Hematopoietic multipotent progenitor cell treated with erythropoietin and hydrocortisone succinate and interleukin-3 and kit ligand, for 6 days (in vitro differentiated cells): Measurements from ENCODE around the gene FICD.
"Not testable (repeated sequence)": the region's sequence is repeated elsewhere in the genome, so short reads cannot be mapped to it uniquely, and the experiment has no call there.

Experiments
- DNase-seq: peaks from one replicate; pipeline ENCODE4 v3.0.0-alpha.2; 2015

The FICD gene

GRCh38 chr12:108538616-108539195 is 23.6 kb downstream of the FICD start:
- no peak for DNase-seq

GRCh38 chr12:108542320-108542719 is 27.2 kb downstream of the FICD start:
- no peak for DNase-seq

GRCh38 chr12:108543652-108544051 is 28.6 kb downstream of the FICD start:
- no peak for DNase-seq

- no peak for DNase-seq
These were observed 32.6 kb downstream of the FICD start for GRCh38 chr12:108547686-108548085.

GRCh38 chr12:108548954-108549521 is 34.0 kb downstream of the FICD start:
- no peak for DNase-seq

GRCh38 chr12:108551535-108551934 is 36.5 kb downstream of the FICD start:
- no peak for DNase-seq

- no peak for DNase-seq
These were observed 38.7 kb downstream of the FICD start for GRCh38 chr12:108553799-108554198.

GRCh38 chr12:108555383-108555782 is 40.3 kb downstream of the FICD start:
- DNase-seq, result not testable (repeated sequence)

GRCh38 chr12:108559007-108559655 is 44.1 kb downstream of the FICD start:
- no peak for DNase-seq

GRCh38 chr12:108559748-108560147 is 44.7 kb downstream of the FICD start:
- DNase-seq, result peak; percentile 22

- DNase-seq, result peak; percentile 49
These were observed 45.2 kb downstream of the FICD start for GRCh38 chr12:108560321-108560721.

- peak; percentile 98 for DNase-seq
These were observed 46.0 kb downstream of the FICD start, which contains the start of gene SART3 for GRCh38 chr12:108560752-108561719. Gene SART3, minus strand, starts transcription at chr12:108561173. Its CDS starts 19 bp downstream, at chr12:108561154.

GRCh38 chr12:108561852-108562347 is 46.8 kb downstream of the FICD start:
- no peak for DNase-seq

- peak; percentile 98 for DNase-seq
These were observed 47.5 kb downstream of the FICD start, which contains the start of gene ISCU for GRCh38 chr12:108562348-108563135. Gene ISCU, plus strand, starts transcription at chr12:108562596. Its CDS starts 27 bp downstream, at chr12:108562623.

GRCh38 chr12:108563136-108563803 is 48.2 kb downstream of the FICD start:
- DNase-seq, result peak; percentile 97

- no peak for DNase-seq
These were observed 48.7 kb downstream of the FICD start for GRCh38 chr12:108563804-108564151.

GRCh38 chr12:108564724-108565123 is 49.6 kb downstream of the FICD start:
- peak; percentile 96 for DNase-seq

- no peak for DNase-seq
These were observed 50.1 kb downstream of the FICD start for GRCh38 chr12:108565146-108565545.

- DNase-seq, result peak; percentile 90
These were observed 50.9 kb downstream of the FICD start for GRCh38 chr12:108565976-108566375.

- DNase-seq, result no peak
These were observed 51.4 kb downstream of the FICD start for GRCh38 chr12:108566452-108566851.
